K562 (cell line): Measurements from ENCODE around the gene GPT2. TPM values are rescaled to one million over a fixed set of nuclear protein-coding genes. Genes with fewer than 3 reads are reported as not detected.

Experiments
- ATAC-seq: fragments of 200-7000 bp; cut with Tn5 transposase; 3 replicates; pipeline ENCODE4 v1.9.1; 2020; ENCODE audit warnings: moderate library complexity
- BruUV-seq: library from RNA; stranded (reverse); fragments of 400-500 nt; replicated peaks from 2 replicates; lab custom pipeline; 2021; lab: Mats Ljungman, UMichigan
- CTCF ChIA-PET: fragments of 300-600 bp; formaldehyde crosslinking; extraction: SDS; loops from one replicate; lab custom pipeline; 2021; ENCODE audit warnings: low intra/inter-chr PET ratio; lab: Yijun Ruan, JAX
- POLR2A ChIA-PET: fragments of 300-600, 350-650 bp; sonication (Branson Sonifier 250); formaldehyde crosslinking; extraction: SDS; loops from one replicate; lab custom pipeline; 2021; ENCODE audit warnings: antibody characterized with exemption, inconsistent platforms; lab: Yijun Ruan, JAX
- DNase-seq, 4 experiments: peaks; one replicate each; pipeline versions ENCODE4 v3.0.0 to v3.0.0-alpha.2; 2011 to 2018; ENCODE audit warnings: low spot score in 3 of 4, mixed read lengths in 3 of 4; ENCODE audit errors: extremely low read depth in 1 of 4
- FAIRE-seq: peaks from 2 replicates; lab custom pipeline; 2011; peaks lifted over from hg19 to GRCh38; lab: Jason Lieb, UNC
- H2AFZ ChIP-seq: 2 replicates; pipeline ENCODE4 v1.6.0; 2011; ENCODE audit warnings: low read depth, low read length, control low read depth, inconsistent platforms
- H3K27ac ChIP-seq: fragments of 200-600 bp; 3 replicates; pipeline ENCODE4 v1.8.0; 2011; ENCODE audit warnings: low read depth, mild to moderate bottlenecking, control low read depth, inconsistent platforms, low read length, moderate library complexity, mixed read lengths; ENCODE audit errors: extremely low read depth
- H3K27me3 ChIP-seq, 2 experiments: fragments of 300-600 bp in 1 of 2; 2 replicates in 1 of 2; 3 replicates in 1 of 2; pipeline versions ENCODE4 v1.6.0 to v1.8.0; 2011; ENCODE audit warnings: inconsistent platforms in 2 of 2, low read length in 2 of 2, mild to moderate bottlenecking in 1 of 2, mixed read lengths in 1 of 2, moderate library complexity in 1 of 2; ENCODE audit not compliant: control insufficient read depth in 2 of 2, insufficient read depth in 2 of 2
- H3K36me3 ChIP-seq: fragments of 300-600 bp; 3 replicates; pipeline ENCODE4 v1.8.0; 2011; ENCODE audit warnings: mild to moderate bottlenecking, low read length, inconsistent platforms; ENCODE audit not compliant: control insufficient read depth, insufficient read depth
- H3K4me1 ChIP-seq, 2 experiments: fragments of 200-600 bp in 1 of 2; replicated peaks in 1 of 2; 2 replicates in 1 of 2; 3 replicates in 1 of 2; pipeline versions ENCODE4 v1.5.1 to v1.8.0; 2011; ENCODE audit warnings: inconsistent platforms in 2 of 2, low read length in 2 of 2, mild to moderate bottlenecking in 1 of 2, mixed read lengths in 1 of 2, moderate library complexity in 1 of 2; ENCODE audit not compliant: control insufficient read depth in 2 of 2, insufficient read depth in 2 of 2
- H3K4me2 ChIP-seq: 2 replicates; pipeline ENCODE4 v1.6.1; 2011; ENCODE audit warnings: low read length, control low read depth, inconsistent platforms, mixed read lengths; ENCODE audit not compliant: insufficient read depth
- H3K4me3 ChIP-seq: fragments of 200-600 bp; sonication (generic), shearing (Covaris generic); 2 replicates; pipeline ENCODE4 v1.5.1; 2016; ENCODE audit warnings: control low read depth, inconsistent platforms
- H3K79me2 ChIP-seq: fragments of 200-600 bp; 3 replicates; pipeline ENCODE4 v1.8.0; 2011; ENCODE audit warnings: low read length, inconsistent platforms; ENCODE audit not compliant: control insufficient read depth, insufficient read depth
- H3K9ac ChIP-seq, 2 experiments: 2 replicates each; pipeline versions ENCODE4 v1.6.0 to v1.6.1; 2011; ENCODE audit warnings: low read depth in 2 of 2, low read length in 2 of 2, control low read depth in 1 of 2, inconsistent platforms in 1 of 2, mild to moderate bottlenecking in 1 of 2, mixed read lengths in 1 of 2; ENCODE audit not compliant: insufficient read depth in 1 of 2
- H3K9me1 ChIP-seq: one replicate; pipeline ENCODE4 v1.6.0; 2011; ENCODE audit warnings: inconsistent platforms, mild to moderate bottlenecking, low read length, moderate library complexity; ENCODE audit not compliant: control insufficient read depth, insufficient read depth
- H3K9me3 ChIP-seq: replicated peaks from 2 replicates; pipeline ENCODE4 v1.5.1; 2011; ENCODE audit warnings: low read depth, low read length, inconsistent platforms; ENCODE audit not compliant: control insufficient read depth, insufficient read depth
- H4K20me1 ChIP-seq: replicated peaks from 2 replicates; pipeline ENCODE4 v1.6.1; 2011; ENCODE audit warnings: low read length, inconsistent platforms, mixed read lengths; ENCODE audit not compliant: control insufficient read depth, insufficient read depth
- MBD2 ChIP-seq: sonication (generic); IDR thresholded peaks from 2 replicates; pipeline ENCODE4 v1.6.1; 2016; ENCODE audit warnings: low read depth, borderline replicate concordance
- MNT ChIP-seq, 2 experiments: fragments of 450-650 bp; conservative IDR thresholded peaks; 2 replicates each; pipeline ENCODE4 v1.6.1; 2017; ENCODE audit warnings: mild to moderate bottlenecking in 2 of 2, moderate library complexity in 2 of 2
- PTRF ChIP-seq: fragments of 450-650 bp; IDR thresholded peaks from 2 replicates; pipeline ENCODE4 v1.6.1; 2016; ENCODE audit warnings: mild to moderate bottlenecking, missing genetic modification characterization, missing compliant biosample characterization
- SMARCB1 ChIP-seq: IDR thresholded peaks from 2 replicates; pipeline ENCODE4 v1.6.1; 2011; ENCODE audit warnings: improper control_type of control experiment, low read depth; ENCODE audit not compliant: insufficient read length
- ZNF551 ChIP-seq: fragments of 250-450 bp; sonication (Bioruptor Pico); IDR thresholded peaks from 2 replicates; pipeline ENCODE4 v1.5.0; 2021; ENCODE audit warnings: mild to moderate bottlenecking, moderate library complexity
- WGBS: fragments of 100-300 bp; shearing (Covaris generic); methylation state at CpG from one replicate; pipeline ENCODE4 v1.1.6; 2016; ENCODE audit warnings: low coverage, mixed read lengths; ENCODE audit not compliant: insufficient coverage; ENCODE audit errors: missing lambda C conversion rate; 5-methylcytosine and 5-hydroxymethylcytosine counted together
- in situ Hi-C: fragments of 300-500 bp; cut with MboI; formaldehyde crosslinking; loops from 4 replicates; pipeline ENCODE4 v1.15.0; 2018; ENCODE audit warnings: inconsistent platforms, mixed read lengths
- intact Hi-C: fragments of 100-400 bp; cut with micrococcal nuclease; formaldehyde crosslinking; loops from 2 replicates; pipeline ENCODE4 v1.14.2; 2022
- polyA plus RNA-seq, 8 experiments: library from polyadenylated mRNA; depleted of rRNA in 4 of 8; stranded (reverse) in 5 of 8; unstranded in 3 of 8; fragments of >200 nt; fragmentation: Nextera tagmentation in 2 of 8; fragmentation: Illumina TruSeq in 1 of 8; extraction: Ambion mirVana in 2 of 8; extraction: Trizol in 1 of 8; gene quantifications; 2 replicates each; pipeline versions ENCODE4 v1.2.1 to v1.2.3, GENCODE V29; 2011 to 2014; ENCODE audit warnings: inconsistent platforms in 1 of 8, missing spikeins in 1 of 8
- total RNA-seq, 7 experiments: library from RNA; depleted of rRNA in 6 of 7; stranded (reverse); fragments of >200 nt in 6 of 7; fragmentation: Illumina TruSeq in 2 of 7; extraction: Trizol in 2 of 7; gene quantifications; 2 replicates each; pipeline versions ENCODE4 v1.2.1 to v1.2.3, GENCODE V29; 2011 to 2021; ENCODE audit warnings: low replicate concordance in 1 of 7

Gene GPT2
- total and polyA plus RNA-seq, 9 of the 15 experiments (the other 6 are each of a cell fraction or from before 2014, with no cell fraction given): 0.79 to 14.4 (median 5.8) TPM

- H3K9me1 ChIP-seq: no peaks in the 10 kb centered on the region
- no peak overlapping the region for H3K9ac ChIP-seq
- H3K27me3 ChIP-seq: peaks cover 0 to 2% of the 10 kb centered on the region in 2 experiments; a peak in 2 of 5 replicates
- no peak overlapping the region for H3K4me3 ChIP-seq
- no peak for DNase-seq
- no peak for ATAC-seq
- intact Hi-C loops (no loop called here), in situ Hi-C loops (no loop called here)
- H3K79me2 ChIP-seq: no peaks in the 10 kb centered on the region
- H4K20me1 ChIP-seq: no peaks in the 10 kb centered on the region
- H3K4me1 ChIP-seq: peaks cover 0 to 5% of the 10 kb centered on the region in 2 experiments; a peak in 2 of 5 replicates
- ChIA-PET CTCF (no interaction called here), POLR2A (interaction anchor here (0.5 to 0.6 kb wide), 2 partner anchors 108 to 276 kb away, joined by 3 read pairs; no protein-coding TSS in a partner anchor)
- H3K4me2 ChIP-seq: no peak overlapping the region
- H3K36me3 ChIP-seq: no peaks in the 10 kb centered on the region
- H3K9me3 ChIP-seq: no peaks in the 10 kb centered on the region
- FAIRE-seq: no peak
- no peak for TF ChIP-seq SMARCB1
- no peak for TF ChIP-seq PTRF (tag)
- no peak for TF ChIP-seq ZNF551 (CRISPR knock-in tag)
- TF ChIP-seq MBD2: no peak
- no peak for TF ChIP-seq MNT (conservative IDR thresholded peaks at IDR 0.05)
- TF ChIP-seq, all 486 proteins: peak for 0
- BruUV-seq: no TSS peak
- 76% methylated on average over 57 of the region's 74 CpGs for WGBS
- Histone ChIP-seq H3K27ac (no peak overlapping the region), H2AFZ (no peak overlapping the region)
These were observed 40.1 kb upstream of the GPT2 start for GRCh38 chr16:46843898-46844642.
